Prostate gland (tissue), 2 donors: Measurements from ENCODE around the gene SLCO2B1.

Source experiments
- CTCF ChIP-seq, 4 experiments: fragments of 200-600 bp in 2 of 4; fragments of 450-650 bp in 2 of 4; sonication (generic) in 2 of 4; IDR thresholded peaks; 1 replicate in 3 of 4; 2 replicates in 1 of 4; pipeline ENCODE4 v1.5.1; 2016 to 2019; ENCODE audit warnings: antibody characterized with exemption in 4 of 4, mild to moderate bottlenecking in 2 of 4, moderate library complexity in 2 of 4
- POLR2A ChIP-seq: fragments of 450-650 bp; IDR thresholded peaks from one replicate; pipeline ENCODE4 v1.6.1; 2016; ENCODE audit warnings: antibody characterized with exemption, mild to moderate bottlenecking

DNA sequence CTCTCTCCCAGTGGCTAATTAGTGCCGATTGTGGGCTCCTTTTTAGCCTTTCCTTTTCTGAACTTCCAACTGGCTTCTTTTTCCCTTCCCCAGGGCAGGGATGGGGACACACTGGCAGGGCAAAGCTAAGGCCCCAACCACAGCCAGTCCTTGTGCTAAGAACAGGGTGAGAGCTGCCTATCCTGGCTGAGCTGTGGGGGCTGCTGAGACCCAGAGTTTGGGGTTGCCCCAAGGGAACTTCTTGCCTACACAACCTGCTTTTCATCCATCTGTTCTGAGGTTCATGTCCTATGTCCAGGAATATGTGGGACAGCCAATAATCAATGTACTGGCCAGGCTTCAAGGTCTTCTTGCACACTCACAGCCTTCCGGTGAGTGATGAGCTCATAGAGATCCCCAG lies 79.7 kb downstream of the SLCO2B1 start:
- TF ChIP-seq POLR2A (no peak), CTCF (IDR thresholded peaks at IDR 0.05) (no peak)
